Activated CD8-positive, alpha-beta memory T cell treated with anti-CD3 and anti-CD28 coated beads for 4 hours (primary cell): ENCODE measurements around the gene RNU1-1.
"Not testable (repeated sequence)": the region's sequence is repeated elsewhere in the genome, so short reads cannot be mapped to it uniquely, and the experiment has no call there.

Experiments
- DNase-seq, 2 donors: peaks; one replicate each; pipeline ENCODE4 v3.0.0-alpha.2; 2020; ENCODE audit warnings: low read depth in 2 of 2

The RNU1-1 gene

DNA sequence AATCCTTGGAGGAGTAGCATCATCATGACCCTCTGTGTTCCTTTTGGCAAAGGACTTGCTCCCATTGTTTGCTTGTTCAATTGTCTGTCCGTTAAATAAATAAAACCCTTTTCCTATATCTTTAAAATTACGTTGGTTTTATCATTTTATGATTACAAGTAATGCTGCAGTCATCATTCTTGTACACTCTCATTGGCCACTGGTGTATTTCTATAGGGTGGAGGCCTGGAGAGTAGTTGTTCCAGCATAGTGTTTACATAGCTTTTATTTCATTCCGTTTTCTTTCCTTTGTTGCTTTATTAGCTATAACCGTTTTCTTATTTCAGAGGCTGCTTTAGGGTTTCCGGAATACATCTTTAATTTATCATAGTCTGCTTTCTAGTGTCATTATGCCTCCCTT is 7.6 kb upstream of the RNU1-1 start:
- DNase-seq: not testable (repeated sequence)

DNA sequence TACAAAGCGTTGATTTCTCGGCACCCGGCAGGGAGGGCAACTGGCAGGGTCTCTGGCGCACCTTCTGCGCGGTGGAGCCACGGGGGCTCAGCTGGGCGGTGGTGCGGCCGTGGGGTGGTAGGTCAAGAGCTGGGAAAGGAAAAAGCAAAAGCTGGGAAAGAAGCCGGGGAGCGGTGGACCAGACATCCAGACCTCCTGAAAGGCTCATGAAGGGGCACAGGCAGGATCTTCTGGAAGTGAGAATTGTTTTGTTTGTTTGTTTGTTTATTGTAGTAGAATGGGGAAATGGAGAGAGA is 7.2 kb upstream of the RNU1-1 start:
- DNase-seq: no peak

DNA sequence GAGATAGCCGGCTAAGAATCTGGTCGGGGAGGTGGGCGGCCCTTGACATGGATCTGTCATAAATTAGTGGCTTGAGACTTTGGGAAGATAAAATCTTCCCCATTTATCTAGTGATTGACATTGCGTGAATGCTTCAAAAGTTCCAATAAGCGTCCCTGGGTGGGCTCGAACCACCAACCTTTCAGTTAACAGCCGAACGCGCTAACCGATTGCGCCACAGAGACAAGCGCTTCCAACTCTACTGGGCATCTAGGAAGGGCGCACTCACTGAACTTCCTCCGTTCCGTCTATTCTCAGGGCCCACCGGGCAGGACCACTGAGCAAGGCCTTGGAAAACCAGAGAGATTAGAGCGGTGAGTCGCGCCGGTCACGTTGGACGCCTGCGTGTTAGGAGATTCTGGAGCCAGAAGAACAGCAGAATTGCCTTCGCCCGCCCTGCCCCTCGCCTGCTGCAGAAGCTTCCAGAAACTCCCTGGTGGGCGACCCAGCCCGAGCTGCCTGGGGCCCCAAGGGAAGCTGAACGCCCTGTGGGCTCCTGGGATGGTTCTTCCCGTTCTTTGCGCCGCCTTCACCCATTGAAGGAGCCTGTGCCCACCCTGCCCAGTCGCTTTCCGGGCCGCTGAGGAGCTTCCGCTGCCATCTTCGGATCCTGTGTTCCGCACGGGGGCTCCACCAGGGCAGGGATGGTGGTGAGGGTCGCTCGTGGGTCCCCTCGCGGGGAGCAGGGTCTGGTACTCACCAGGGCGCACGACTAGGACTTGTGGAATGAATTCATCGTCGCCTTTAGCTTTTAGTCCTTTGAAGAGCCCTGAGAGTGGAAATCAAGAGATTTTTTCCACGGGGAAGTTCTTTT is 6.6 kb upstream of the RNU1-1 start:
- not testable (repeated sequence) for DNase-seq

DNA sequence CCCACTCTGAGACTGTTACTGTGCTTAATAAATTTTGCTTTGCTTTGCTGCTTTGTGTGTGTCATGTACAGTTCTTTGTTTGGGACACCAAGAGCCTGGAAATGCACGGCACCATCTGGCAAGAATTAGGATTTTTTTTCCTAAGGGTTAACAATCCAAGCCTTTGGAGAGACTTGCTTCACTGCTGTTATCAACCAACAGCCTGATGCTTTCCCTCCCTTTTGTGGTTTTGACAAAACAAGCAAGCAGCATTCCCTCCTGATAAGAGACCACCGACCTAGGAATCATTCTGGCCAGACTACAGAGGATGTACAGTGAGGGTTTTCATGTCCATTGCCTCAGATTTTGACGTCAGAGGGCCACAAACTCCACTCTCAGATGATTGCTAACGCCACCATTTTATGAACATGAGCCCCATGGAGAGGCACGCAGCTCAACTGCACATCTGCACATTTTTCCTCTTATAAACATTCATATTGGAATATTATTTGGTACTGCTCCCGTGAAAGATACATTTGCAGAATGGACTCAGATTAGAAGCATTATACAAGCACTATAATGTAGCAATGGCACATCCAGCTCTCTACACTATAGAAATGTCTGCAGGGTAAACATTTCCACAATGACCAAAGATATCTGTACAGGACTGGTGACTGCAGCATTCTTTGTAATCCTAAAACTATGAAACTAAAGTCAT is 5.3 kb upstream of the RNU1-1 start:
- not testable (repeated sequence) for DNase-seq

DNA sequence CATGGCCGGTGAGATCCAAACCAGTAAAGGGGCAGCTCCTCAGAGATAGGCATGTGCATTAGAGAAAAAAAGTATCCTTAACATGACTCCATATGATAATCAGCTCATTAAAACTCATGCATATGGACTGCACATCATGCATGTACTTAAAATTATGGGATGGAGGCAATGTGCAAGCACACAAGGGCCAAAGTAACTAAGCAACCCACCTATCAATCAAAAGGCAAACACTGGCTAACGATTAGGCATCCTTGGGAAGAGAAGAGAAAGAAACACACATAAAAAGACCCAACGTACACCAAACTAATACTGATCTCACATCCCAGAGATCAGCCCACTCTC is 4.8 kb upstream of the RNU1-1 start:
- DNase-seq: not testable (repeated sequence)

DNA sequence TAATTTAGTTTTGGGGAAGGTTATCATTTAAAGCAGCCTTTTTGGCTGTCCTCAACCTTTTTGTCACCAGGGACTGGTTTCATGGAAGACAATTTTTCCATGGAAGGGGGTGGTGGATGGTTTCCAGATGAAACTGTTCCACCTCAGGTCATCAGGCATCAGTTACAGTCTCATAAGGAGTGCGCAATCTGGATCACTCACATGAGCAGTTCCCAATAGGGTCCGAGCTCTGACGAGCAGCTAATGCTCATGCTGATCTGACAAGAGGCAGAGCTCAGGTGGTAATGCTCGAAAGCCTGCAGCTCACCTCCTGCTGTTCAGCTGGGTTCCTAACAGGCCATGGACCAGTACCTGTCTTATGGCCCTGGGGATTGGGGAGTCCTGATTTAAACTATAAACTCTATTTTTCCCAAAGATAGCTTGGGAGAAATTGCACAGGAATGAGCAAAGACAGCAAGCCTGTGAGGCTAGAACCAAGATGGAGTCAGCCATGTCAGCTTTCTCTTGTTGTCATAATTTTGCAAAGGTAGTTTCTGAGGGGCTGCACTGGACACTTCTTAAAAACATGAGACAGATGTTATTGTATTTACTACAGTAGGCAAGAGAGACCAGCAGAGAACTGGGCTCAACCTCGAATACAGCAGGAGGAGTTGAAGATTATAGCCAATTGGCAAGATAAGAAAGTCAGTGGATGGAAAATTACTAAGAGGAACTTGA is 2.8 kb upstream of the RNU1-1 start:
- DNase-seq: not testable (repeated sequence)

DNA sequence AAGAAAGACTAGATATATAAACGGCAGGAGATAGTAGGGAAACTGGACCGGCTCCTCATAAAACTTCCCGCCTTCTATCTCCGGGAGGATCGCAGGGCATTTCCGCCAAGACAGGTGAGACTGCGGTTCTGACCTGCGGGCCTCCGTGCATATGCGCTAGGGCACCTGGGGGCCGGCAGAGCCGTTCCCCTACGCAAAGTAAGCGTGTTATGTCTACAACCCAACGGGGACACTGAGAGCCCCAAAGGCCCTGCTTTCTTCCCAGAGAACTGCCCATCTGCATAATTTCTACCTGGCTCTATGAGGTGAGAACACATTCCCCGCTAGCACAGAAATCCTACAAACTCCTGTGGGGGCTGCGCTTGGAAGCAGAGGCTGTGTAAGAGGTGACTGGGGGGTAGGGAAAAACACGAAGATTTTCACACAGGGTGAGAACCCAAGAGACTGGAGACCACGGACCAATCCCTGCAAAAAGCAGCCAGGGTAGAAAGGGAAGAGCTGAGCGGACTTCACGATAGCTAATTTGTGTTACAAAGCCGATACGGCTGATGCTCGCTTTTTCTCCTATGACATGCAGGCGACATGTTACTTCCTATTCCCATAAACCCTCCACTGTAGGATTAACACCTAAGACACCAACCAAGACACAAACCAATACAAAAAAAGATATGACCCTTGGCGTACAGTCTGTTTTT is 526 bp downstream of the RNU1-1 start:
- peak in 1 of 2 donors; percentile 42 for DNase-seq

DNA sequence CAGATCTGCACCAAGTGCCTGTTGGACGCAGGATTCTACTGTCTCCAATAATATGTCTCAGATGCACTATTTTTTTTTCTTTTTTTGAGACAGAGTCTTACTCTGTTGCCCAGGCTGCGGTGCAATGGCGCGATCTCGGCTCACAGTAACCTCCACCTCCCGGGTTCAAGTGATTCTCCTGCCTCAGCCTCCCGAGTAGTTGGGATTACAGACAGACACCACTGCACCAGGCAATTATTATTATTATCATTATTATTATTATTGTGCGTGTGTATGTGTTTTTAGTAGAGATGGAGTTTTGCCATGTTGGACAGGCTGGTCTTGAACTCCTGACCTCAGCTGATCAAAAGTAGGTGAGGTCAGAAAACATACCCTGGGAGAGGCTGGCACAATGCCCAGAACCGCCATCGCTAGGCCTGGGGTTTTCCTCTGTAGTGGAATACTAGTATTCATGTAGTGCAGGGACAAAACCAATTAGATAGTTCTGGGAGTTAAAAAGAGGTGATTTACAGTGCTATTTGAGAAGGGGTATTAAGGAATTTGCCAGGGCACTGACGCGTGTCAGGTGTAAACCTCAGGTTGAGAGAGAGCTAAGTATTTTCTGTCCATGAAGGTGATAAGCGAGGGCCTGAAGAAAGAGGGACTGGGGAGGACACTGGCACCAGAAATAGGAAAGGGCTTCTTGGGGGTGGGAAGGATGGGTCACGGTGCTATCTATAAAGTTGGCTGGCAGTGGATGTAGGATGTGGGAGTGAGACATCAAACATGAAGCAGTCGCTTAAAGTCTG is 1.3 kb downstream of the RNU1-1 start:
- not testable (repeated sequence) for DNase-seq

DNA sequence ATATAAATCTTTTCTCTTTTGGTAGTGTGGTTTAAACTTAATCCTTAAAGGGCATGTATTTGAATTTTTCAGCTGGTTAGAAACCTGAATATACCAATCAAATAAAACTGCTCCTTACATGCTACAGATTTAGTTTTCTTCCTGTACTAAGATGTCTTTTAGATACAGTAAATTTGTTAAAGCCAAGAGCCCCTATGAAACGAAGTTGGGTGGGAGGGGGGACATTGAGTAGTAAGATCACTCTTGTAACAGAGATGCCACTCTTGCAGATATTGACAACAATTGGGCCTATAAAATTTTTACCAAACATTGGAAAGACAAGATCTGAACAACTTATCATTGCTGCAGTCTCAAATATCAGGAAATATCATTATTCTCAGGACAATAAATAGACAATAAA is 2.2 kb downstream of the RNU1-1 start:
- DNase-seq: not testable (repeated sequence)

DNA sequence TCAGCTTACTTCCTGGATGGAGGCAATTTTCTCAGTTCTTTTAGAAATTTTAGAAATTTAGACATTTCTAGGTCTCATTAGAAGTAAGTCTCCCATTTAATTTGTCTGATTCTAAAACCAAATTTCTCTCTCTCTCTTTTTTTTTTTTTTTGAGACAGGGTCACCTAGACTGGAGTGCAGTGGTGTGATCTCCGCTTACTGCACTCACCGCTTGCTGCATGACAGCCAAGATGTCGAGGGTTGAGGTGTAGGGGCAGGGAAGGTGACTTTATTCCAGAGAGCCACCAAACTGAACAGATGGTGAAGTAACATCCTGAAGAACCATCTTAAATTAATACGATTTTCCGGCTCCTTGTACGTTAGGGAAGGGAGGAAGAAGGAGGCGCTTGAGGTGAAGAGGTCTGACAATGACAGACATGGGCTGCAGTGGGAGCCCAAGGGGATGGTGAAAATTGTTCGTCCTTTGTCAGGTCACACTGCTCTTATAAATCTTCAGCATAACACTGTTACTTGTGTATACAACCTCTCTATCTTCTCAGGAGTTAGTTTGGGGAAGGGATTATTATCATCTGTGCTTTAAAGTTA is 5.1 kb downstream of the RNU1-1 start:
- DNase-seq: not testable (repeated sequence)

DNA sequence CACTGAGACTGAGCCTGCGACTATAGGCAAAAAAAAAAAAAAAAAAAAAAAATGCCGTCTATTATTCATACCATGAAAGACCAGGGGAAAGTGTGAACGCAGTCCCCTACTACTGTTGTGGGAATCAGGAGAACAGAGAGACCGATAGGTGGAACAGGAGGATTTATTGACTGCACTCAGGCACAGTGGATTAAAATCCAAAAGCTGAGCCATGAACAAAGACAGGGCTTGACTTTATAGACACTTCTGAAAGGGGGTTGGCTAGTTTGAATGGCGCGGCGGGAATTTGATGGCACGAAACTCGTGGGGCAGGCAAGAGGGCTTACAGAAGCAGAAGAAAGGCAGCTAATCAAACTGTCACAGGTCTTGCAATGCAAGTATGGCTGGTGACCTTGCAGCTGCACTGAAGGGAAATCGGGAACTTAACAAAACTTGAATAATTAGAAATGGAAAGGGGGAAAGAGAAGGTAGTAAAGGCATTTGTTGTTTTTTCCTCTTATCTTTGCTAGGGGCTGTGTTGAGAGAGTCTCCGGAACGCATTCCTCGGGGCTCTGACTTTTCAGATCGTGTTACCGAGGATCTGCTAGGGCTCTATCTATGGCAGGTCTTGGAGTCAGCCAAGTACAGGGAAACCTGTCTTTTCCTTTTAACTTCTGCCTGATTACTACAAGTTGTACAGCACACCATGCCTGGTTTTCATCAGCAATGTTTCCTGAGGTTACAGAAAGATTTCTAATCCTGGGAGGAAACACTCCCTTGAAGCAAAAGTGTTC is 7.5 kb downstream of the RNU1-1 start:
- not testable (repeated sequence) for DNase-seq

DNA sequence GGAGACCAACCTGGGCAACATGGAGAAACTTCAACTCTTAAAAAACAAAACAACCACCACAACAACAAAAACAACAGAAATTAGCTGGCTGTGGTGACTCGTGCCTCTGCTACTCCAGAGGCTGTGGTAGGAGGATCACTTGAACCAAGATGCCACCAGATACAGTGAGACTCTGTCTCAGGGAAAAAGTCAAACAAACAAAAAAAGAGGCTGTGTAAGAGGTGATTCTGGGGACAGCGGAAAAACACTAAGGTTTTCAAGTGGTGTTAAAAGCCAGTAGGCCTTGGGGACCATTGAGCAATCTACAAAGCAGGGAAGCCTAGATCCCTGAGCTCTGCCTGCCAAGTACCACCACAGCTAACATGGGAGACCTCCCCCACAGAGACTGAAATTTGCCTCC is 8.2 kb downstream of the RNU1-1 start:
- not testable (repeated sequence) for DNase-seq

DNA sequence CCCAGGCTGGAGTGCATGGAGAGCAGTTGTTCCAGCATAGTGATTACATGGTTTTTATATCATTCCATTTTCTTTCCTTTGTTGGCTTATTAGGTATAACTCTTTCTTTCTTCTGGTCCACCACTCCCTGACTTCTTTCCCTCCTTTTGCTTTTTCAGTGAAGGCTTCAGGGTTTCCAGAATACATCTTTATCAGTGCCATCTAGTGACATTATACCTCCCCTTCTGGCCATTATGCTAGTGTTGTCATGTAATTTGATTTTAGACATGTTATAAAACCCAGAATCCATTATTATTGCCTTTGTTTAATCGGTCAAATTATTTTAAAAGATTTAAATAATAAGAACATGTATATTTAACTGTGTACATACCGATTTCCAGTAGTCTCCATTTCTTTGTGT is 10.6 kb downstream of the RNU1-1 start:
- no peak for DNase-seq

DNA sequence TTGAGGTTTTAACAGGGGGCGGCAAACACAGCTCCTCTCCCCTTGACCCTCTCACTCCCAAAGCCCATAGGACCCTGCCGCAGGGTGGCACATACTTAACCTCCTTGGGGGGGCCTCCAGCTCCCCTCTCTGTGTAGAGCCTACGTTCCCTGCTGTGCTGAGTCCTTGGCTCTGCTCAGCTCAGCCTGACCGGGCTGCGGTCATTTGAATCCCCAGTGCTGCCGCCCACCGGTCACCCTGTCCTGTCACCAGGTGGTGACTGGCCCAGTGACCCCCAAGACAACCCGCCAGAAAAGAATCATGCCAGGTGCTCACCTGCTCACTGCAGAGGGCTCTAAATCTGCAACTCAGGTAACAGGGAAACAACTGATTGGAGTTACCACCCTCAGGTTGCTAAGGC is 12.6 kb downstream of the RNU1-1 start:
- DNase-seq: not testable (repeated sequence)

DNA sequence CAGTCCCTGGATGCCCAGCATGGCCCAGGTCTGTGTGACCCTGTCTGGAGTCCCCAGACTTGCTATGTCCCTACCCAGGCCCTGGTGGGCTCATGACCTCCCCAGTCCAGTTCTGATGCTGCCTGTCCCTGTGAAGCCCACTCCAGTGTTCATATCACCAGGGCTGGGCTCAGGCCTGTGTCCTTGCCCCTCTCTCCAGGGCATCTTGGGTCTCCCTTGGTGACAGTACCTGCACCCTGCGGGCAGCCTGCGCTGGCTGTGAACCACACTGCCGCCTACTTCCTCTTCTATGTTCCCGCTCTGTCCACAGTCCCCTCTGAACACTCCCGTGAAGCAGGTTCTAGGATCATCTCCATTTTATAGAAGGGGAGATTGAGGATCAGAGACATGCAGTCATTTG is 13.1 kb downstream of the RNU1-1 start:
- DNase-seq: not testable (repeated sequence)

DNA sequence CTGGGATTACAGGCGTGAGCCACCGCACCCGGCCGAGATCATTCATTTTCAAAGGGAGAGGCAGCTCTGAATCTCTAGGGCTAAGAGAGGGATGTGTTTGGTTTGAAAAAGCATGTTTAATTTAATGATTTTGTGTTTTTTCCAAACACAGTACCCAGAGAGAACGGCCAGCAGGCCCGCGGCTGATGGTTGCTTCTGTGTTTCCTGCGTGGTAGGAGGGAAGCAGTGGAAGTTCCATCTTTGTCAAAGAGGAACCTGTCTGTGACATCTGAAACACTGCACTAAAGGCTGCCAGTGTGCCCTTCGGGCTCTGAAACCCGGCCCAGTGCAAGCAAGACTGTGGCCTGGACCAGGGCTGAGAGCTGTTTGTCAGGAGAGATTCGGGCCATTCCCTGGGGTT is 13.6 kb downstream of the RNU1-1 start:
- not testable (repeated sequence) for DNase-seq

DNA sequence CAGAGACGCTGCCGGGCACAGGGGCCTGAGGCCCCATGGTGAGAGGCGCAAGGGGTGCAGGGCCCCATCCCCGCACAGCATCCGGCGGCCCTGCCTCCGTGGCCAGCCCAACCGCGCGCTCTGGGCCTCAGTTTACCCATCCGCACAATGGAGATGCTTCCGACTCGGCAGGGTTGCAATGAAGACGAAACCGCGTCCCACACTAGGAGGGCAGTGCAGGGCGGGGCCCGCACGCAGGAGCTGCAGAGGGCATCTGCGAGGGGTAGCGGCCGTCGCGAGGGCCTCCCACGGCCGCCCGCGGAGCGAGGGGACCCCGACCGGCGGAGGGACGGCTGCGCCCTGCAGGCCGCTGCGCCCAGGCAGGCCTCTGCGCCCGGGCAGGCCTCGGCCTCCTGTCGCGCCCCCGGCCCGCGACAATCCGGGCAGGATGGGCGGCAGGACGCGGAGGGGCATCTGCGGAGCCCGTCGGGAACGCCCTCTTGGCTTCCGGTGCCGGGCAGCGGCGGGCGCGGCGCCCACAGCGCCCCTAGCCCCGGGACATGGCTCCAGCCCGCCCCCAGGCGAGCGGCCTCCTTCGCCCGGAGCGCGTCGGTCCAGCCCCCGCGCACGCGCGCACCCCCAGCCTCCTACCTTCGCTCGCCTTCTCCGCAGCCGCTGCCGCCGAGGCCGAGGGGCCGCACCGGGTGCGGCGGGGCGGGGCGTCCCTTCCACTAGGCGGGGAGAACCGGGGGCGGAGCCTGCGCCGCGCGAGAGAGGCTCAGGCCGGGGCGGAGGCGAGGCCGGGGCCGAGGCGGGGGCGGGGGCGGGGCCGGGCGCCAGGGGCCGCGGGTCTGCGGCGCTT is 15.3 kb downstream of the RNU1-1 start:
- peak; percentile 58 to 73 for DNase-seq

DNA sequence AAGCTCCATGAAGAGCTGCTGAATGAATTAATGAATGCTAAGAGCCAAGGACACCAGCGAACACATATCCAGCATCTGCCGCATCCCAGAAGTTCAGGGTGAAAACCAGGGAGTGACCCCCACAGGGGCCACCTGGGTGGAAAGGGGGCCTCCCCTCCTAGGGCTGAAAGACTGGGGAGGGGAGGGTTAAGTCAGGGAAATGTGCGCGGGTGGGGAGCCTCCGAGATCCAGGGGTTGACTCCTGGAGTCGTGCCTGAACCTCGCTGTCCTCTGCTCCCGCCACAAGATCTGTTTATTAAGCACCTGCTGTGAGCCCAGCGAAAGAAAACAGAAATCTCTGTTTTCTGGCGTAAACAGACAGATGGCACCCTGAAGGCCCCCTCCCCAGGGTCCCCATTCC is 16.0 kb downstream of the RNU1-1 start:
- DNase-seq: not testable (repeated sequence)

DNA sequence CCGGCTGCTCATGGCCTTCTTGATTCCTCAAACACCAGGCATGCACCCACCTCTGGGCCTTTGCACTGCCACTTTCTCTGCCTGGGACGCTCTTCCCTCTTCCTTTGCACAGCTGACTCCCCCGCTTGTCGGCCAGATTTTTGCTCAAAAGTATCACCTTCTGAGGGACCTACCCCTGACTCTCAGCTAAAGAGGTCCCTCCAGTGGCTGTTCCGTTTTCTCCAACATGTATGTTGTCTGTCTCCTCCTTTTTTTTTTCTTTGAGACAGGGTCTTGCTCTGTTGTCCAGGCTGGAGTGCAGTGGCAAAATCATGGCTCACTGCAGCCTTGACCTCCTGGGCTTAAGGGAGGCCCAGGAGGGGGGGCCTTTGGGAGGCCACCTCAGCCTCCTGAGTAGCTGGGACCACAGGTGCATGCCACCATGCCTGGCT is 16.6 kb downstream of the RNU1-1 start:
- DNase-seq: not testable (repeated sequence)
